Spleen (tissue), 11 donors: ENCODE measurements around the gene RFTN1. TPM values are rescaled to one million over a fixed set of nuclear protein-coding genes. Genes with fewer than 3 reads are reported as not detected.

Source experiments
- DNase-seq: peaks from one replicate; pipeline ENCODE4 v3.0.0-alpha.2; 2020
- H3K27ac ChIP-seq, 8 donors: fragments of 200-600 bp; sonication (generic) in 7 of 8; 1 replicate in 4 of 8; 2 replicates in 4 of 8; pipeline versions ENCODE4 v1.5.0 to v1.8.0; 2016 to 2021; ENCODE audit warnings: inconsistent platforms in 4 of 8, mild to moderate bottlenecking in 4 of 8, moderate library complexity in 1 of 8
- H3K27me3 ChIP-seq, 7 donors: fragments of 200-600 bp; sonication (generic) in 6 of 7; replicated peaks in 1 of 7; 1 replicate in 4 of 7; 2 replicates in 3 of 7; pipeline versions ENCODE4 v1.5.0 to v1.8.0; 2016 to 2021; ENCODE audit warnings: inconsistent platforms in 3 of 7, mild to moderate bottlenecking in 1 of 7
- H3K36me3 ChIP-seq, 6 donors: fragments of 200-600 bp; sonication (generic) in 5 of 6; 1 replicate in 4 of 6; 2 replicates in 2 of 6; pipeline versions ENCODE4 v1.5.0 to v1.8.0; 2016 to 2021; ENCODE audit warnings: inconsistent platforms in 2 of 6
- H3K4me1 ChIP-seq, 6 donors: fragments of 200-600 bp; sonication (generic) in 5 of 6; 1 replicate in 3 of 6; 2 replicates in 3 of 6; pipeline versions ENCODE4 v1.5.0 to v1.8.0; 2016 to 2021; ENCODE audit warnings: inconsistent platforms in 3 of 6
- H3K4me3 ChIP-seq, 8 donors: fragments of 200-600 bp; sonication (generic) in 7 of 8; 1 replicate in 4 of 8; 2 replicates in 4 of 8; pipeline versions ENCODE4 v1.5.0 to v1.8.0; 2016 to 2021; ENCODE audit warnings: inconsistent platforms in 4 of 8, mild to moderate bottlenecking in 4 of 8, moderate library complexity in 2 of 8
- H3K9me3 ChIP-seq, 8 donors: fragments of 200-600 bp; sonication (generic) in 7 of 8; 1 replicate in 4 of 8; 2 replicates in 4 of 8; pipeline versions ENCODE4 v1.5.0 to v1.8.0; 2016 to 2021; ENCODE audit warnings: inconsistent platforms in 4 of 8
- POLR2A ChIP-seq, 3 donors: fragments of 450-650 bp; IDR thresholded peaks; one replicate each; pipeline ENCODE4 v1.5.1; 2017; ENCODE audit warnings: antibody characterized with exemption in 3 of 3, mild to moderate bottlenecking in 1 of 3
- POLR2AphosphoS5 ChIP-seq, 3 donors: sonication (generic); formaldehyde crosslinking; IDR thresholded peaks; one replicate each; pipeline ENCODE4 v1.5.1; 2017; ENCODE audit warnings: antibody characterized with exemption in 3 of 3
- WGBS, 5 donors: extraction: QIAGEN DNeasy Blood & Tissue Kit in 3 of 5; methylation state at CpG; one replicate each; pipeline versions ENCODE4 v1.1.5 to v1.1.7; 2013 to 2018; 5-methylcytosine and 5-hydroxymethylcytosine counted together
- intact Hi-C: fragments of 100-400 bp; cut with DNase I; formaldehyde crosslinking; loops from one replicate; pipeline ENCODE4 v1.15.0; 2023; ENCODE audit warnings: low total_unique reads
- polyA plus RNA-seq, 3 donors: library from polyadenylated mRNA; stranded (reverse); fragments of 200-250 nt; gene quantifications; one replicate each; pipeline ENCODE4 v1.2.1, GENCODE V29; 2013
- total RNA-seq, 7 donors: library from RNA; depleted of rRNA in 3 of 7; stranded (reverse); fragments of >200 nt in 3 of 7; fragmentation: NEBNext Ultra II Directional in 4 of 7; extraction: Animal tissue kit (Norgen Biotek cat#: 25700) in 4 of 7; gene quantifications; one replicate each; pipeline versions ENCODE4 v1.1.0 to v1.2.1, GENCODE V29; 2016 to 2021
- TF ChIP-seq, protein P1 (sequence below), 11 experiments: fragments of 200-600 bp in 7 of 11; fragments of 450-650 bp in 4 of 11; sonication (generic) in 4 of 11; IDR thresholded peaks in 8 of 11; conservative IDR thresholded peaks in 3 of 11; 1 replicate in 7 of 11; 2 replicates in 4 of 11; pipeline versions ENCODE4 v1.4.0 to v1.8.0; 2016 to 2021; ENCODE audit warnings: antibody characterized with exemption in 11 of 11, inconsistent platforms in 4 of 11, mild to moderate bottlenecking in 1 of 11
- donor health status: healthy with polysubstance abuse.
- donor health status: DM: no; HTN: no; CAD: no; lungs with moderate emphysema.
- donor health status: DM: no; HTN: no; CAD: no.
- donor health status: Bipolar disorder and iron deficiency.
- donor health status: healthy.
- donor health status: DM: no; HTN: no; CAD: no.
- donor health status: DM: yes; HTN: yes; CAD: no.

Gene RFTN1
- total and polyA plus RNA-seq, 10 donors: 30.4 to 106 (median 75.3) TPM

- Histone ChIP-seq H3K9me3 (no peaks in the 10 kb centered on the region), H3K4me1 (peaks cover 0 to 24% (median 11%) of the 10 kb centered on the region in 6 donors), H3K27ac (peak overlapping the region in 1 of 8 donors; percentile 17), H3K27me3 (no peaks in the 10 kb centered on the region), H3K4me3 (no peak overlapping the region), H3K36me3 (peaks cover 0 to 73% (median 20%) of the 10 kb centered on the region in 6 donors)
- 79 to 86% (median 81%) methylated on average over 3 of the region's 3 CpGs for WGBS, 5 donors
- intact Hi-C loops: no loop called here
- no peak for TF ChIP-seq POLR2A (IDR thresholded peaks at IDR 0.05)
- TF ChIP-seq, protein P1, sequence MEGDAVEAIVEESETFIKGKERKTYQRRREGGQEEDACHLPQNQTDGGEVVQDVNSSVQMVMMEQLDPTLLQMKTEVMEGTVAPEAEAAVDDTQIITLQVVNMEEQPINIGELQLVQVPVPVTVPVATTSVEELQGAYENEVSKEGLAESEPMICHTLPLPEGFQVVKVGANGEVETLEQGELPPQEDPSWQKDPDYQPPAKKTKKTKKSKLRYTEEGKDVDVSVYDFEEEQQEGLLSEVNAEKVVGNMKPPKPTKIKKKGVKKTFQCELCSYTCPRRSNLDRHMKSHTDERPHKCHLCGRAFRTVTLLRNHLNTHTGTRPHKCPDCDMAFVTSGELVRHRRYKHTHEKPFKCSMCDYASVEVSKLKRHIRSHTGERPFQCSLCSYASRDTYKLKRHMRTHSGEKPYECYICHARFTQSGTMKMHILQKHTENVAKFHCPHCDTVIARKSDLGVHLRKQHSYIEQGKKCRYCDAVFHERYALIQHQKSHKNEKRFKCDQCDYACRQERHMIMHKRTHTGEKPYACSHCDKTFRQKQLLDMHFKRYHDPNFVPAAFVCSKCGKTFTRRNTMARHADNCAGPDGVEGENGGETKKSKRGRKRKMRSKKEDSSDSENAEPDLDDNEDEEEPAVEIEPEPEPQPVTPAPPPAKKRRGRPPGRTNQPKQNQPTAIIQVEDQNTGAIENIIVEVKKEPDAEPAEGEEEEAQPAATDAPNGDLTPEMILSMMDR (IDR thresholded peaks at IDR 0.05 in 8 of 11, conservative IDR thresholded peaks at IDR 0.05 in 3 of 11): no peak
- no peak for TF ChIP-seq POLR2AphosphoS5 (IDR thresholded peaks at IDR 0.05)
- no peak for DNase-seq
These were observed 155.2 kb downstream of the RFTN1 start for GRCh38 chr3:16358336-16358735.

DNA sequence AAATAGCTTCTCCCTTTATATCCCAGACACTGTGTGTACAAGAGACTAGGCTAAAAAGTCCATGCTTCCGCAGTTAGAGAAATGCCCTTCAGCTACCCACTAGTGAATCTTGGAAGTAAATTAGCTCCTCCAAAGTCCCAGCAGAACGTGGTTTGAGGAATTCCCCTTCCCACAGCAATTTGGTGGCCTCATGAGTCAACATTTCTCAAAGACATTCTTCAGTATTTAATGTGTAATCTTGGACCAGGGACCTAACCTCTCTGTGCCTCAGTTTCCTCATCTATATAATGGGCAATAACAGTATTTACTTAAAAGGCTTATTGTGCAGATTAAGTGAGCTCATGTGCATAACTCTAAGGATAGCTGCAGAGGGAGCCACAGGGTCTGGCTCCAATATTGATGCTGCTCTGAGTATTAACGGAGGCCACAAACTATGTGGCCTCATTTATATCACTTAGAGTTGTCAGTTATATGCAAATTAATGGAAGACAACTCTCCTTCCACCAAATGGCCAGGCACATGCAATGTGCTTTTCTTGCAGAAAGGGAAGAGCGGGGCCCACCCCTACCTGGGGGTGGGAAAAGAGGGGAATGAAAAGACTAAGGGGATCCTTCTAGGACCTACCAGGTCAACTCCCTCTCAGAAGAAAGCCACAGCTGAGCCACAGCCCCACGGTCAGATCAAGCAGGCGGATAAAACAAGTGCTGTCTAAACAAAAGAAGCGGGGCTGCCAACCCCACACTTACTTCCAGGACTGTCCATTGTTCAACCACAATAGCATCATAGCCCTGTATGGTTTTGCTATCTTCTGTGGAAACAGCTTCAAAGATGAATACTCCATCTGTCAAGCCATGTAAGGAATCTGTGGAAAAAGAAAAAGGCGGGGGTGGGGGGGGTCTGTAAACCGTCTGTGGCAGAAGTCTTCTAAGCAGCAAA is 156.0 kb downstream of the RFTN1 start:
- whole genome bisulfite sequencing, 5 donors: 77 to 88% (median 85%) methylated on average over 9 of the region's 9 CpGs
- H3K4me1 ChIP-seq: peaks cover 0 to 24% (median 11%) of the 10 kb centered on the region in 6 donors
- DNase-seq: no peak
- intact Hi-C loops: no loop called here
- TF ChIP-seq POLR2AphosphoS5 (IDR thresholded peaks at IDR 0.05) (no peak), POLR2A (IDR thresholded peaks at IDR 0.05) (no peak)
- TF ChIP-seq, protein P1 (IDR thresholded peaks at IDR 0.05 in 8 of 11, conservative IDR thresholded peaks at IDR 0.05 in 3 of 11): no peak
- H3K36me3 ChIP-seq: peaks cover 0 to 72% (median 19%) of the 10 kb centered on the region in 6 donors
- no peaks in the 10 kb centered on the region for H3K27me3 ChIP-seq
- no peak overlapping the region for H3K4me3 ChIP-seq
- H3K9me3 ChIP-seq: no peaks in the 10 kb centered on the region
- H3K27ac ChIP-seq: peak overlapping the region in 3 of 8 donors; percentile 14 to 25 (median 17)

DNA sequence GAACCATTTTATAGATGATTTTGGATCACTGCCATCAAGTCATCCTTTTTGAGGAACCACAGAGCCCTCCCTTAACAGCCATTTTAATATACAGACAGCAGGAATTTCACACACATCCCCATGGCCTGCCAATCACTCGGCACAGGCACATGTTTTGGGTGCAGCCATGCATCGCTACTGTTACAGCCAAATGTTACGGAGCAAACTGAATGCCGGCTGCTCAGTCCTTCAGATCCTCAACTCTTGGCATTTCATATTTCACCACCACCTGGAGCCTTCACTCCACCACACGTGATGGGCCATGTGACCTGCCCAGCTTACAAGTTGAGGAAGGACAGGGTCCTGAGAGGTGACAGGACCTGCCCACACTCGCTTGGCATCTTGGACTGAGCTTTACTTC is 157.7 kb downstream of the RFTN1 start:
- WGBS, 5 donors: 87 to 96% (median 92%) methylated on average over 5 to 6 of the region's 6 CpGs
- no peak overlapping the region for H3K4me3 ChIP-seq
- no peaks in the 10 kb centered on the region for H3K27me3 ChIP-seq
- H3K36me3 ChIP-seq: peaks cover 0 to 69% (median 20%) of the 10 kb centered on the region in 6 donors
- peaks cover 0 to 27% (median 11%) of the 10 kb centered on the region in 6 donors for H3K4me1 ChIP-seq
- intact Hi-C loops: no loop called here
- H3K9me3 ChIP-seq: no peaks in the 10 kb centered on the region
- no peak for TF ChIP-seq POLR2AphosphoS5 (IDR thresholded peaks at IDR 0.05)
- TF ChIP-seq, protein P1 (IDR thresholded peaks at IDR 0.05 in 8 of 11, conservative IDR thresholded peaks at IDR 0.05 in 3 of 11): no peak
- TF ChIP-seq POLR2A (IDR thresholded peaks at IDR 0.05): no peak
- H3K27ac ChIP-seq: no peak overlapping the region
- no peak for DNase-seq

- Histone ChIP-seq H3K4me1 (peaks cover 0 to 26% (median 7%) of the 10 kb centered on the region in 6 donors), H3K9me3 (no peaks in the 10 kb centered on the region), H3K36me3 (peaks cover 0 to 85% (median 25%) of the 10 kb centered on the region in 6 donors), H3K27me3 (no peaks in the 10 kb centered on the region), H3K4me3 (no peak overlapping the region), H3K27ac (no peak overlapping the region)
- WGBS, 5 donors: 80 to 91% (median 87%) methylated on average over 3 of the region's 3 CpGs
- intact Hi-C loops: no loop called here
- no peak for DNase-seq
- TF ChIP-seq POLR2AphosphoS5 (IDR thresholded peaks at IDR 0.05) (no peak), POLR2A (IDR thresholded peaks at IDR 0.05) (no peak)
- TF ChIP-seq, protein P1 (IDR thresholded peaks at IDR 0.05 in 8 of 11, conservative IDR thresholded peaks at IDR 0.05 in 3 of 11): no peak
These were observed 159.2 kb downstream of the RFTN1 start for GRCh38 chr3:16354291-16354690.
